NCI-H1930 (cell line): ENCODE results near the gene ACER1.
"Not testable (repeated sequence)": the region's sequence is repeated elsewhere in the genome, so short reads cannot be mapped to it uniquely, and the experiment has no call there.

Experiments used
- DNase-seq, 2 experiments: peaks; one replicate each; lab custom pipeline; 2025; lab: John Stamatoyannopoulos, UW

The ACER1 gene

DNA sequence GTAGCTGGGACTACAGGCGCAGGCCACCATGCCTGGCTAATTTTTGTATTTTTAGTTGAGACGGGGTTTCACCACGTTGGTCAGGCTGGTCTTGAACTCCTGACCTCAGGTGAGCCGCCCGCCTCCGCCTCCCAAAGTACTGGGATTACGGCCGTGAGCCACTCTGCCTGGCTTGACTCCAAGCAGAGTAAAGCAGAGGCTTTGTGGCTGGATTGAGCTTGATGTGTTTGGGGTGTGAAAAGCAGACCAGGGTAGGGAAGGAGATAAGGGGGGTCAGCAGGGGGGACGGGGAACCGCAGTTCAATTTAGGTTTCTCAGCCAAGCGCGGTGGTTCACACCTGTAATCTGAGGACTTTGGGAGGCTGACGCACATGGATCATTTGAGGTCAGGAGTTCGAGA, 23.8 kb upstream of the ACER1 start:
- DNase-seq: no peak

DNA sequence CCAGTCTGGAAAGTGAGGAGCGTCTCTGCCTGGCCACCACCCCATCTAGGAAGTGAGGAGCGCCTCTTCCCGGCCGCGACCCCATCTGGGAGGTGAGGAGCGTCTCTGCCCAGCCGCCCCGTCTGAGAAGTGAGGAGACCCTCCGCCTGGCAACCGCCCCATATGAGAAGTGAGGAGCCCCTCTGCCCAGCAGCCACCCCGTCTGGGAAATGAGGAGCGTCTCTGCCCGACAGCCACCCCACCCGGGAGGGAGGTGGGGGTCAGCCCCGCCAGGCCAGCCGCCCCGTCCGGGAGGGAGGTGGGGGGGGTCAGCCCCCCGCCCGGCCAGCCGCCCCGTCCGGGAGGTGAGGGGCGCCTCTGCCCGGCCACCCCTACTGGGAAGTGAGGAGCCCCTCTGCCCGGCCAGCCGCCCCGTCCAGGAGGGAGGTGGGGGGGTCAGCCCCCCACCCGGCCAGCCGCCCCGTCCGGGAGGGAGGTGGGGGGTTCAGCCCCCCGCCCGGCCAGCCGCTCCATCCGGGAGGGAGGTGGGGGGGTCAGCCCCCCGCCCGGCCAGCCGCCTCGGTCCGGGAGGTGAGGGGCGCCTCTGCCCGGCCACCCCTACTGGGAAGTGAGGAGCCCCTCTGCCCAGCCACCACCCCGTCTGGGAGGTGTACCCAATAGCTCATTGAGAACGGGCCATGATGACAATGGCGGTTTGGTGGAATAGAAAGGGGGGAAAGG, 22.1 kb upstream of the ACER1 start:
- DNase-seq: not testable (repeated sequence)

DNA sequence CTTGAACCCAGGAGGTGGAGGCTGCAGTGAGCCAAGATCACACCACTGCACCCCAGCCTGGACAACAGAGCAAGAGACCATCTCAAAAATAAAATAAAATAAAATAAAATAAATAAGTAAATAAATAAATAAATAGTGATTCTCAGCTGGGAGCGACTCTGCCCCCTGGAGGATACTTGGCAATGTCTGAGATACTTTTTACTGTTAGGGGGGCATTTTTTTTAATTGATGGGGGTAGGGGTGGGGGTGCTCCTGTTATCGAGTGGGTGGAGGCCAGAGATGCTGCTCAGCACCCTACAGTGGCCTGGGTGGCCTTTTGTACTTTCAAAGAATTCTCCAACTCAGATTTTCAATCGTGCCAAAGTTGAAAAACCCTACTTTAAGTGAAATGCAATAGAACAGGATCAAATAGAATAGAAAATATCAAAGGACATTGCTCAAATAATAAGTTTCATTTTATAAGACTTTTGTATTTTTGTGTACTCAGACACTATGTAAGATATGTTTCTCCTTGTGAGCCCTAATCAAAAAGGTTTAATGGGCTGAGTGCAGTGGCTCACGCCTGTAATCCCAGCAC, 20.8 kb upstream of the ACER1 start:
- DNase-seq: no peak

DNA sequence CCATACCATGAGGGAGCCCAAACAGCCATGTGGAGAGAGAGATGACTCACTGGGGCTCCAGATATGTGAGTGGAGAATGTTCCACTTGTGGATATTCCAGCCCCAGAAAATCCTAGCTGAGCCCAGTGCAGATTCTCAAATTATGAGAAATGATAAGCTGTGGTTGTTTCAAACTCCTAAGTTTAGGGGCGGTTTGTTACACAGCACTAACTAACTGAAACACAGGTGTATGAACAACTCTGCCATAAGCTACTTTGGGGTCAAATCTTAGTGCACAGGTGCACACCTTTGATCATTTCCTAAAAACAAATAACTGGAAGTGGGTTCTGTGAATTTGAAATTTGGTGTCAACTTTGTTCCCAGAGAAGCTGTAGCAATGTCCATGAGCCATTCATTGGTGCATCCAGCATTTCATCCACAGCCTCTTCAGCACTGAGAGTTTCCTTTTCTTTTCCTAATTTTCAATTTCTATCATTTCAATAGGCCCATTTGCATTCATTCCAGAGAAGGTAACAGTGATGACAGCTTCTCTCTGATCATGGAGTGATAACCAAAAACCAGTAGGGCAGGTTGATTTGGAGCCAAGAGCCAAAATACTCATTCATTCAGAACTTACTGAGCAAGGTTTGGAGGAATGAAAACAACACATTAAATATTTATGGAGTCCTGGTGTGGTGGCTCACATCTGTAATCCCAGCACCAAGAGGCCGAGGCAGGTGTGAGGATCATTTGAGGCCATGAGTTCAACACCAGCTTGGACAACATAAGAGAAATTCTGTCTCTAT, 19.2 kb upstream of the ACER1 start:
- no peak for DNase-seq

DNA sequence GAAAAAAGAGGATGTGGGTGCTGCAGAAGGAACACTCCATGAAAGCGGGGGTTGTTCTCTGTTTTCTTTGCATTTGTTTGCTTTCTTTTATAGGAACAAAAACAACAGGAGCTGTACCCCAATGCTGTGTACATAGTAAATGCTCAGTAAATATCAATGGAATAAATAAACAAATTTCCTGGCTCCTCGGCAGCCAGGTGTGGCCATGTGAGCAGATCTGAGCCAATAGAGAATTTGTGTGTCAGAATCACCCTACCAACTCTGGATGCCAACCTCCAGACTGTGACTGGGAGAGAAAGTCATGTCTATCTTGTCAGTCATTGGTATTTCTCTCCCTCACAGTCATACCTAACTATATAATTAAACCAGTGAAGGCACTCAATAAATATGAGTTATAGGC, 17.3 kb upstream of the ACER1 start:
- no peak for DNase-seq

DNA sequence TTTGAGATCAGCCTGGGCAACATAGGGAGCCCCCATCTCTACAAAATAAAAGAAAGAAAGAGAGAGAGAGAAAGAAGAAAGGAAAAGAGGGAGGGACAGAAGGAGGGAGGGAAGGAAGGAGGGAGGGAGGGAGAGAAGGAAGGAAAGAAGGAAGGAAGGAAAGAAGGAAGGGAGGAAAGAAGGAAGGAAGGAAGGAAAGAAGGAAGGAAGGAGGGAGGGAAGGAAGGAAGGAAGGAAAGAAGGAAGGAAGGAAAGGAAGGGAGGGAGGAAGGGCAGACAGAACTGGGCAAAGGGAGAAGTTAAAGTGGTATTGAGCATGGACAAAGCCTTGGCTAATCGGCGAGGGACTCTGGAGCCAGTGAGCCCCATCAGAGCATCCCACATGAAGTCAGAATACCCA, 15.9 kb upstream of the ACER1 start:
- not testable (repeated sequence) for DNase-seq

DNA sequence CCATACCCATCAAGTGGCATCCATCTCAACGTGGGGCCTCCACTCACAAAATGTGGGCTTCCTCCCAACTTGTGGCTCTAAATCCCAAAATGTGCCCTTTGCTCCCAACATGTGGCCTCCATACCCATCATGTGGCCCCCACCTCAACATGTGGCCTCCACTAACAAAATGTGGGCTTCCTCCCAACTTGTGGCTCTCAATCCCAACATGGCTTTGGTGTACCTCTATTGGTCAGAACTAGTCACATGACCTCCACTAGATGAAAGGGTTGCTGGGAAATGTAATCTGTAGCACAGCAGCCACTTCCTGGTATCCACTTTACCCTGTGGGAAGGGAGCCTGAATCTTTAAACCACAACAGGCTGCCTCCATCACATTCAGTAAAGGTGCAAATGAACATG, 10.1 kb upstream of the ACER1 start:
- DNase-seq: no peak

DNA sequence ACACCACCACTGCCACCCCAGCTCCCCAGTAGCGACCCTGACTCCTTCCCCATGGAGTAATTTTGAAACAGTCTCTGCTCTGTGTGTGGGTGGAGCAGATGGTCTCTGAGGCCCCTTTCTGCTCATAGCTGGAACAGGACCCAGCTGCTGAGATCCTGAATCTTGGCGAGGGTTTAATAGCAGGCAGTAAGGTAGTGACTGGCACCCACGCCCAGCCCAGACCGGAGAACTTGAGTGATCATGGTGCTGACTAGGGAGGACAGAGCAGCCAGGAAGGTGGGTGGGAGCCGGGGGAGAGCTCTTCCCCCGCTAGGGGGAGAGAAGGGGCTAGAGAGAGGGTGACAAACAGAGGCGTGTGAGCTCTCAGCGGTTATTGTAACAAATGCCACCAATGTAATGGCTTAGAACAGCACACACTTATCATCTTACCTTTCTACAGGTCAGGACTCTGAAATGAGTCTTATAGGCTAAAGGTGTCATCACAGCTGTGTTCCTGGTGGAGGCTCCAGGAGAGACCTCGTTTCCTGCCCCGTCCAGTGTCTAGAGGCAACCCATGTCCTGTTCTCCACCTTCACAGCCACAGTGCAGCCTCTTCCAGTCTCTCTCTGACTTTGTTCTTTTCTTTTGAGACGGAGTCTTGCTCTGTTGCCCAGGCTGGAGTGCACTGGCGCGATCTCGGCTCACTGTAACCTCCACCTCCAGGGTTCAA, 7.2 kb upstream of the ACER1 start:
- no peak for DNase-seq

DNA sequence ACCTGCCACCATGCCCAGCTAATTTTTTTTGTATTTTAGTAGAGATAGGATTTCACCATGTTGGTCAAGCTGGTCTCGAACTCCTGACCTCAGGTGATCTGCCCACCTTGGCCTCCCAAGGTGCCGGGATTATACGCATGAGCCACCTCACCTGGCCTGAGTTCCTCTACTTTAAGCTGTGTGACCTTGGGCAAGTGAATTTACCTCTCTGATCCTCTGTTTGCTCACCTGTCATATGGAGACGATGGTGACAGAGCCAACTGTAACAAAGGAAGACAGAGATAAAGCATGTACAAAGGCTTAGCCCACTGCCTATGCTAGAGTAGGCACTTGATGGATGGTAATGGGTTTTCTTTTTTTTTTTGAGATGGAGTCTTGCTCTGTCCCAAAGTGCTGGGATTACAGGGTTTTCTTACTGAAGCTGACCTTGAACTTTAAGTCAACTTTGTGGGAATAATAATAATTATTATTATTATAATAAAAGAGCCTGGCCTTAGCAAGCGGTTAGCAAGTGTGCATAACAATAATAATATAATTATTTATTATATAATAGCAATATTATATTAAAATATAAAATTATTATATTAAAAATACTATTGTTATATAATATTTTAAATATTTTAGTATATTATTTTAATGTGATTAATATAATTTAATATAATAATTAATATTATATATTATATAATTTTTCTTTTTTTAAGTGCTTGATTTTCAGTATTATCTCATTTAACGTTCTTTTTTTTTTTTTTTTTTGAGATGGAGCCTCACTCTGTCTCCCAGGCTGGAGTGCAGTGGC, 1.3 kb upstream of the ACER1 start:
- DNase-seq: no peak

DNA sequence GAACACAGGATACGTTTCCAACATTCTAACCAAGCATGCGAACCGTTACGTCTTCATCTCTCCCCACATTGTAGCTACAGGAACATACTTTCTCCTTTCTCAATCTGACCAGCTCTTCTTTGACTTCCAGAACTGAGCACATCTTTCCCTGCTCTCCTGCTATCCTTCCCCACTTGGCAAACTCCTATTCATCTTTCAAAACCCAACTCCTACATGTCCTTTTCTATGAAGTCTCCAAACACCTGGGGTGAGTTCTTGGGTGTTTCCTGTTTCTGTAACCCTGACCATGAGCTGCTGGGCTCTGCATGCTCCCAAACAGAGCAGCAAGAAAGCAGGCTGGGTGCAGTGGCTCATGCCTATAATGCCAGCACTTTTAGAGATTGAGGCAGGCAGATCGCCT, 6.6 kb downstream of the ACER1 start:
- DNase-seq: no peak

DNA sequence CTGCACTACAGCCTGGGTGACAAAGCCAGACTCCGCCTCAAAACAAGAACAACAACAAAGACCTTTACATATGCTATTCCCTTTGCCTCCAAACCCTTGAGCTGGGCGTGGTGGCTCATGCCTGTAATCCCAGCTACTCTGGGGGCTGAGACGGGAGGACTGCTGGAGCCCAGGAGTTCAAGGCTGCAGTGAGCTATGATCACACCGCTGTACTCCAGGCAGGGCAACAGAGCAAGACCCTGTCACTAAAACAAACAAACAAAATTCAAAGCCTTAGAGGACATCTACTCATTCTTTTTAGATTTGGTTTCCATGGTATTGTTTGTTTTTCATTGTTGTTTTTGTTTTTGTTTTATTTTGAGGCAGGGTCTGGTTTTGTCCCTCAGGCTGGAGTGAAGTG, 7.8 kb downstream of the ACER1 start:
- no peak for DNase-seq

DNA sequence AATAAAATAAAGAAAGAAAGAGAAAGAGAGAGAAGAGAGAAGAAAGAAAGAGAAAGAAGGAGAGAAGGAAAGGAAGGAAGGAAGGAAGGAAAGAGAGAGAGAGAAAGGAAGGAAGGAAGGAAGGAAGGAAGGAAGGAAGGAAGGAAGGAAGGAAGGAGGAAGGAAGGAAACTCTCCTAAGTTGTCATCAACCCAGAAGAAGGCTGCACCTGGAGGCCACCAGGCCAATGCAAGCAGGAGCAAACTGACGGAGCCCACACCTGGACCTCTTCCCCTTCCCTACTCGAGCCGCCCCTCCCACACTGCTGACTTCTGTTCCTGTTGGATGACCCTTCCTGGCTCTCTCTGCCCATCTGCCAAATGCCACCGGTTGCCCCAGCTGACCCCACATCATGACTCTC, 8.7 kb downstream of the ACER1 start:
- DNase-seq: no peak

DNA sequence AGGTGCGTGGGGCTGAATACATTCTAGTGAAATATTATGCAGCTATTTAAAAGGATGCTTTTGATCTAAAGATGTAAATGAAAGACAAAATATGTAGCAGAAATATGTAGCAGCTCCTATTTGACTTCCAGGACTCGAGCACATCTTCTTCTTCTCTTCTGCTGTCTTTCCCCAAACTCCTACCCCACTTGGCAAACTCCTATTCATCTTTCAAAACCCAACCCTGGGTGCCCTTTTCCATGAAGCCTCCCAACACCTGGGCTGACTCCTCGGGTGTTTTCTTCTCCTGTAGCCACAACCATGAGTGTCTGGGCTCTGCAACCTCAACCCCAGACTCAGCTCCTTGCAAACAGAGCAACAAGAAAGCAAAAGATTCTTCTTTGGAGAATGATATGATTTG, 11.1 kb downstream of the ACER1 start:
- DNase-seq: no peak

DNA sequence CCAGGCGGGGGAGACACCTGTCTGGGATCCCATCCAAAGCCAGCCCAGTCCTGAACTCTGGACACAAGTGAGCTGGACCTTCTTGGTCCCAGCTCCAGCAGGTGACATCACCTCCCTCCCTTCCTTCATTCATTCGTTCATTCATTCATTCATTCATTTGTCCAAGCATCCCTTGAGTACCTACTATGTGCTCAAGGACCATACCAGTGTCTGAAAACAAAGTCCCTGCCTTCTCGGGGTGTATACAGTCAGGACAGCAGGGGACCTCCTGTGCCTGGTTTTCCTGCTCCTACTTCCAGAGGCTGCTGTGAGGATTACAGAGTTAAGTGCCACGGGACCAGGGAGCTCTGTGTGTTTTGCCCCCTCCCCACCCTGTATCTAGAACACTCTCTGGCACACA, 14.0 kb downstream of the ACER1 start:
- DNase-seq: no peak

DNA sequence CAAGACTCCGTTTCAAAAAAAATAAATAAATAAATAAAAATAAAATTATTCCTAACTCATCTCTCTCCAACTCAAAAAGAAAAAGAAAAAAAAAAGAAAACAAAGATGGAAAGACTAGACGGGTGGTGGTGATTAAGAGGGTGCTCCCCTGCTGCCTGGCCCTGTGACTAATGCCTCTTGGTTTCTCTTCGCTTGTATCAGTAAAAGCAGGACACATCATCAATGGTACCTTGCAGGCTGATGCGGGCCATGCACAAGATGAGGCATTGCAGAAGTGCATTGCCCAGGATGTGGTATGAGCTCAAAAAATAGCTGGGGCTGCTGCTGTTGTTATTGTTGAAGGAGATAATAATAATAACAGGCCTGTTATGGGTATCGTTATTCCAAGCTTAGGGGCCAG, 14.6 kb downstream of the ACER1 start:
- DNase-seq: no peak

DNA sequence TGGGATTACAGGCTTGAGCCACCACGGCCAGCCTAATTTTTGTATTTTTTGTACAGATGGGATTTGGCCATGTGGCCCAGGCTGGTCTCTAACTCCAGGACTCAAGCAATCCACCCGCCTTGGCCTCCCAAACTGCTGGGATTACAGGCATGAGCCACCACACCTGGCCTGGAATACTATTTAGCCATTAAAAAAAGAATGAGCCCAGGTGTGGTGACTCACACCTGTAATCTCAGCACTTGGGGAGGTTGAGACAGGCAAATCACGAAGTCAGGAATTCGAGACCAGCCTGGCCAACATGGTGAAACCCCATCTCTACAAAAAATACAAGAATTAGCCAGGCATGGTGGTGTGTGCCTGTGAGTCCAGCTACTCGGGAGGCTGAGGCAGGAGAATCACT, 17.8 kb downstream of the ACER1 start:
- not testable (repeated sequence) for DNase-seq

DNA sequence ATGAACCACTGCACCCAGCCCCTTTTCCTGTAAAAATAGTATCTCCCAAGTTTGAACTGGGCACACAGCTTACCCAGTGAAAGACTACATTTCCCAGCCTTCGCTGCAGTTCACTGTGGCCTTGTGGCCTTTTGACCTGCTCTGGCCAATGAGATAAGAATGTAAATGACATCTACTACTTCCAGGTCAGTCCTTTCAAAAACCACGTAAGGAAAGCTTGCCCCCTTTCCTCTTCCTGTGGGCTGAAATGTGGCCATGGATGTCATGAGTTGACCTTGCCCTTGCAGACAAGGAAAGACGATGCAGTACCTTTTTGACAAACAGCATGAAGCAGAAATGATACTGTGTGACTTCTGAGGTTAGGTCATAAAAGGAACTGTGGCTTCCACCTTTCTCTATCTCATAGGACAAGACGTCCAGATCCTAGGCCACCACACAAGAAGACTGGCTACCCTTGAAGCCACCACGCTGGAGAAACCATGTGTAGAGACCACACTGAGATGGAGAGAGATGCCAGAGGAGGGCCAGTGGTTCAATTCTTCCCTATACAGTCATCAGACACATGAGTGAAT, 19.9 kb downstream of the ACER1 start:
- DNase-seq: no peak

DNA sequence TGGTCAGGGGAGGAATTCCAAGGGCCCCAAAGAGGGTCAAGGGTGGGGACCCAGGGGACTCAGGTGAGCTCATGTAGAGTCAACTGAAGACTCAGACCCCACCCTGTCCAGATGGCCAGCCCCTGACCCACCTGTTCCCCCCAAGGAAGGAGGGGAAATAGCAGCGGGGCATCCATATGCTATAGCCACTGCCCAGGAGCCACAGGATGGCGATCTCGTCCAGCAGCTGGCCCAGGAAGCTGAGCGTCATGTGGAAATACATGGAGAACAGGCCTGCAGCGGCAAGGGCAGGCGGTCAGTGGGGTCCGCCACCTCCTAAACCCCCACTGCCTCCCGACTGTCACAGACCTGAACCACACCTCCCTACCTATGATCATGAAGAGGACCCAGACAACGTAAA, 21.4 kb downstream of the ACER1 start:
- DNase-seq: no peak

DNA sequence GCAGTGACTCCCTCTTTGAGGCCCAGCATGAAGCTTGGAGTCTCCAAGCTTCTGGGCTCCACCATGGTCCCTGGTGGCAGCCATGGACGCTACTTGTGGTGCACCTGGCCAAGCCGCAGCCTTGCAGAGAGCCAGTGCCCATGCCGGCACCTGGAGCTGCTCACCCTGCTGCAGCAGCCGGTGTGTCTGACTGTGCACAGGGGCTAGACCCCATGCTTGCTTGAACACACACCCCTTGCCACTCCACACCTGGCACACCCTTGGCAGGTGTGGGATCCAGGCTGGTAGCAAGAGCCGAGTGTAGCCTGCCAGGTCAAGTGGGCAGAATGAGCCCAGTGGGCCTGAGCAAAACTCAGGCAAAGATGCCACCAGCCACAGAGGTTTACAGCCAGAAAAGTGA, 35.0 kb downstream of the ACER1 start:
- no peak for DNase-seq

DNA sequence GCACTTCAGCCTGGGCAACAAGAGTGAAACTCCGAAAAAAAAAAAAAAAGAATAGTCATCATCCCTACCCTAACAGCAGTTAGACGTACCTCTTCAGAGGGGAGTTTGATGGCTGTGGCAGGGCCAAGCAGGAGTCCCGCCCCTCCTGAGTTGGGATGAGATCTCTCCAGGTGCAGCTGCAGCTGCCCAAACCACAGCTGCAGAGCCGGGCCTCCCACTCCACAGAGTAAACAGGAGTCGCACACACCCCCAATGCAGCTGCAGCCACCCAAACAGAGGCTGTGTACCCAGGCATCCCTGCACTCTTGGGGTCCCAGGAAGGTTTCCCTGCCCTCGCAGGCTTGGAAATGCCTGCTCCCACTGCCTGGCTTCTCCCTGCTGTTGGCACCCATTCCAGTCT, 36.2 kb downstream of the ACER1 start:
- no peak for DNase-seq

DNA sequence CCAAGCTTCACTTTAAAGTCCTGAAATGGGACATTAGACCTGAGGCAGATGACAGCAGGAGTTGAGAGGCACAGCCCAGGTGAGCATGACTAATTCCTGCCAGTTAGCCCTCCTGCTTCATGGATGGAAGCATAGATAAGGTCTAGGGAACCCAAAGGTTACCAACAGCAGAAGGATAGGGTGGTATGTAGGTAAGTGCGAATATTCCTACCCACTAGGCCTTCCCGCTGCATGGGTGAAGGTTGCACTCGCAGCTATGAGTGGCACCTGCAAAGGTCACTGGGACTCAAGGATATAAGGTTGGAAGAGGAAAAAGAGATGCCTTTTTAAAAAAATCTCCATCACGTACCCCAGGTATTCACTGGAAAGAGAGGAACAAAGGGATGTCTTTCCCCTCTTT, 41.4 kb downstream of the ACER1 start:
- DNase-seq: no peak

DNA sequence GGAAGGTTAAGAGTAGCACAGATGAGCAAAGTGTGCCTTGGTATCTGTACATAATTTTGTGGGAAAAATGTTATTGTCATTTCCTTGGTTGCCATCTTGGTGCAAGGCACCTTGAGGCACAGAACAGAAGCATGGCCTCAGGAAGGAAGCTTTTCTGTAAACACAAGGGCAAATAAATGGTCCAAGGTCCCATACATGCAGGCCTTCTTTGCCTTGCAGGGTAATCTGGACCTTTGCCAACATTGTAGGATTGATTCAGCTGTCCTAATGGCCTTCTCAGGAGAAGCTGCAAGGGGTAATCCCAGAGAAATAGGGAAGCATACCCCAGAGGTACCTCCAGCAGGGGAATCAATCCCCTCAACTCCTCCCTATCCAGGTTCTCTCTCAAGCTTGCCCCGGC, 44.7 kb downstream of the ACER1 start:
- no peak for DNase-seq
